ENCODE results near the gene MROH2A.

Gene MROH2A

GRCh38 chr2:233803994-233804393 lies 25.9 kb downstream of the MROH2A start:
- no peaks in the 10 kb centered on the region for H3K36me3 ChIP-seq (ENCODE audit: insufficient read depth, low read depth, low read length)
- no peaks in the 10 kb centered on the region for H3K9me3 ChIP-seq (ENCODE audit: insufficient read depth, low read depth, low read length)
- H3K4me3 ChIP-seq (ENCODE audit: low read length), result no peak overlapping the region
- no peak overlapping the region for H3K27ac ChIP-seq (ENCODE audit: low read length)
- no peaks in the 10 kb centered on the region for H3K27me3 ChIP-seq (ENCODE audit: insufficient read depth, low read length)
- H3K4me1 ChIP-seq (ENCODE audit: insufficient read depth, low read length), result no peaks in the 10 kb centered on the region
- no peak overlapping the region for H3K9ac ChIP-seq (ENCODE audit: low read depth, low read length)

- no peaks in the 10 kb centered on the region for H3K27me3 ChIP-seq (ENCODE audit: insufficient read depth, low read length)
- no peak overlapping the region for H3K4me3 ChIP-seq (ENCODE audit: low read length)
- H3K36me3 ChIP-seq (ENCODE audit: insufficient read depth, low read depth, low read length), result no peaks in the 10 kb centered on the region
- H3K4me1 ChIP-seq (ENCODE audit: insufficient read depth, low read length), result no peaks in the 10 kb centered on the region
- no peak overlapping the region for H3K9ac ChIP-seq (ENCODE audit: low read depth, low read length)
- no peaks in the 10 kb centered on the region for H3K9me3 ChIP-seq (ENCODE audit: insufficient read depth, low read depth, low read length)
- no peak overlapping the region for H3K27ac ChIP-seq (ENCODE audit: low read length)
These were observed 29.2 kb downstream of the MROH2A start for GRCh38 chr2:233807215-233807865.

- Histone ChIP-seq H3K4me3 (ENCODE audit: low read length) (no peak overlapping the region), H3K27ac (ENCODE audit: low read length) (no peak overlapping the region), H3K36me3 (ENCODE audit: insufficient read depth, low read depth, low read length) (no peaks in the 10 kb centered on the region), H3K27me3 (ENCODE audit: insufficient read depth, low read length) (no peaks in the 10 kb centered on the region), H3K4me1 (ENCODE audit: insufficient read depth, low read length) (no peaks in the 10 kb centered on the region), H3K9ac (ENCODE audit: low read depth, low read length) (no peak overlapping the region), H3K9me3 (ENCODE audit: insufficient read depth, low read depth, low read length) (no peaks in the 10 kb centered on the region)
These were observed 30.1 kb downstream of the MROH2A start for GRCh38 chr2:233807966-233808935.

GRCh38 chr2:233810385-233810784 lies 32.3 kb downstream of the MROH2A start:
- Histone ChIP-seq H3K36me3 (ENCODE audit: insufficient read depth, low read depth, low read length) (no peaks in the 10 kb centered on the region), H3K4me1 (ENCODE audit: insufficient read depth, low read length) (no peaks in the 10 kb centered on the region), H3K4me3 (ENCODE audit: low read length) (no peak overlapping the region), H3K9ac (ENCODE audit: low read depth, low read length) (no peak overlapping the region), H3K9me3 (ENCODE audit: insufficient read depth, low read depth, low read length) (no peaks in the 10 kb centered on the region), H3K27me3 (ENCODE audit: insufficient read depth, low read length) (no peaks in the 10 kb centered on the region), H3K27ac (ENCODE audit: low read length) (no peak overlapping the region)

GRCh38 chr2:233811087-233811486 lies 33.0 kb downstream of the MROH2A start:
- Histone ChIP-seq H3K36me3 (ENCODE audit: insufficient read depth, low read depth, low read length) (no peaks in the 10 kb centered on the region), H3K9me3 (ENCODE audit: insufficient read depth, low read depth, low read length) (no peaks in the 10 kb centered on the region), H3K27ac (ENCODE audit: low read length) (no peak overlapping the region), H3K4me3 (ENCODE audit: low read length) (no peak overlapping the region), H3K9ac (ENCODE audit: low read depth, low read length) (no peak overlapping the region), H3K4me1 (ENCODE audit: insufficient read depth, low read length) (no peaks in the 10 kb centered on the region), H3K27me3 (ENCODE audit: insufficient read depth, low read length) (no peaks in the 10 kb centered on the region)

GRCh38 chr2:233811732-233812131 lies 33.6 kb downstream of the MROH2A start:
- H3K27ac ChIP-seq (ENCODE audit: low read length), result no peak overlapping the region
- H3K4me1 ChIP-seq (ENCODE audit: insufficient read depth, low read length), result no peaks in the 10 kb centered on the region
- H3K9me3 ChIP-seq (ENCODE audit: insufficient read depth, low read depth, low read length), result no peaks in the 10 kb centered on the region
- H3K27me3 ChIP-seq (ENCODE audit: insufficient read depth, low read length), result no peaks in the 10 kb centered on the region
- H3K9ac ChIP-seq (ENCODE audit: low read depth, low read length), result no peak overlapping the region
- H3K36me3 ChIP-seq (ENCODE audit: insufficient read depth, low read depth, low read length), result no peaks in the 10 kb centered on the region
- no peak overlapping the region for H3K4me3 ChIP-seq (ENCODE audit: low read length)

- Histone ChIP-seq H3K9me3 (ENCODE audit: insufficient read depth, low read depth, low read length) (no peaks in the 10 kb centered on the region), H3K4me3 (ENCODE audit: low read length) (no peak overlapping the region), H3K4me1 (ENCODE audit: insufficient read depth, low read length) (no peaks in the 10 kb centered on the region), H3K27me3 (ENCODE audit: insufficient read depth, low read length) (no peaks in the 10 kb centered on the region), H3K9ac (ENCODE audit: low read depth, low read length) (no peak overlapping the region), H3K36me3 (ENCODE audit: insufficient read depth, low read depth, low read length) (no peaks in the 10 kb centered on the region), H3K27ac (ENCODE audit: low read length) (no peak overlapping the region)
These were observed 35.3 kb downstream of the MROH2A start for GRCh38 chr2:233813236-233814055.

GRCh38 chr2:233814056-233814835 lies 36.1 kb downstream of the MROH2A start:
- no peaks in the 10 kb centered on the region for H3K4me1 ChIP-seq (ENCODE audit: insufficient read depth, low read length)
- no peaks in the 10 kb centered on the region for H3K36me3 ChIP-seq (ENCODE audit: insufficient read depth, low read depth, low read length)
- no peak overlapping the region for H3K27ac ChIP-seq (ENCODE audit: low read length)
- no peak overlapping the region for H3K9ac ChIP-seq (ENCODE audit: low read depth, low read length)
- no peaks in the 10 kb centered on the region for H3K27me3 ChIP-seq (ENCODE audit: insufficient read depth, low read length)
- H3K4me3 ChIP-seq (ENCODE audit: low read length), result no peak overlapping the region
- H3K9me3 ChIP-seq (ENCODE audit: insufficient read depth, low read depth, low read length), result no peaks in the 10 kb centered on the region

GRCh38 chr2:233815861-233816260 lies 37.7 kb downstream of the MROH2A start:
- Histone ChIP-seq H3K4me3 (ENCODE audit: low read length) (no peak overlapping the region), H3K27me3 (ENCODE audit: insufficient read depth, low read length) (no peaks in the 10 kb centered on the region), H3K9me3 (ENCODE audit: insufficient read depth, low read depth, low read length) (no peaks in the 10 kb centered on the region), H3K27ac (ENCODE audit: low read length) (no peak overlapping the region), H3K9ac (ENCODE audit: low read depth, low read length) (no peak overlapping the region), H3K4me1 (ENCODE audit: insufficient read depth, low read length) (no peaks in the 10 kb centered on the region), H3K36me3 (ENCODE audit: insufficient read depth, low read depth, low read length) (no peaks in the 10 kb centered on the region)

- Histone ChIP-seq H3K36me3 (ENCODE audit: insufficient read depth, low read depth, low read length) (no peaks in the 10 kb centered on the region), H3K4me3 (ENCODE audit: low read length) (no peak overlapping the region), H3K9ac (ENCODE audit: low read depth, low read length) (no peak overlapping the region), H3K4me1 (ENCODE audit: insufficient read depth, low read length) (no peaks in the 10 kb centered on the region), H3K9me3 (ENCODE audit: insufficient read depth, low read depth, low read length) (no peaks in the 10 kb centered on the region), H3K27me3 (ENCODE audit: insufficient read depth, low read length) (no peaks in the 10 kb centered on the region), H3K27ac (ENCODE audit: low read length) (no peak overlapping the region)
These were observed 38.2 kb downstream of the MROH2A start for GRCh38 chr2:233816334-233816733.

- Histone ChIP-seq H3K9ac (ENCODE audit: low read depth, low read length) (no peak overlapping the region), H3K27ac (ENCODE audit: low read length) (no peak overlapping the region), H3K9me3 (ENCODE audit: insufficient read depth, low read depth, low read length) (no peaks in the 10 kb centered on the region), H3K27me3 (ENCODE audit: insufficient read depth, low read length) (no peaks in the 10 kb centered on the region), H3K4me1 (ENCODE audit: insufficient read depth, low read length) (no peaks in the 10 kb centered on the region), H3K4me3 (ENCODE audit: low read length) (no peak overlapping the region), H3K36me3 (ENCODE audit: insufficient read depth, low read depth, low read length) (no peaks in the 10 kb centered on the region)
These were observed 38.6 kb downstream of the MROH2A start for GRCh38 chr2:233816771-233817170.
